K562 (cell line): ENCODE results near the gene TXNDC15. TPM values are rescaled to one million over a fixed set of nuclear protein-coding genes. Genes with fewer than 3 reads are reported as not detected.

ENCODE experiments used
- CREB3L1 ChIP-seq: fragments of 450-650 bp; IDR thresholded peaks from 2 replicates; pipeline ENCODE4 v1.6.1; 2014; ENCODE audit warnings: low read depth, mild to moderate bottlenecking, moderate library complexity, borderline replicate concordance
- MGA ChIP-seq: fragments of 450-650 bp; IDR thresholded peaks from 2 replicates; pipeline ENCODE4 v1.6.1; 2016; ENCODE audit warnings: mild to moderate bottlenecking, moderate library complexity
- polyA plus RNA-seq, 8 experiments: library from polyadenylated mRNA; depleted of rRNA in 4 of 8; stranded (reverse) in 5 of 8; unstranded in 3 of 8; fragments of >200 nt; fragmentation: Nextera tagmentation in 2 of 8; fragmentation: Illumina TruSeq in 1 of 8; extraction: Ambion mirVana in 2 of 8; extraction: Trizol in 1 of 8; gene quantifications; 2 replicates each; pipeline versions ENCODE4 v1.2.1 to v1.2.3, GENCODE V29; 2011 to 2014; ENCODE audit warnings: inconsistent platforms in 1 of 8, missing spikeins in 1 of 8
- total RNA-seq, 7 experiments: library from RNA; depleted of rRNA in 6 of 7; stranded (reverse); fragments of >200 nt in 6 of 7; fragmentation: Illumina TruSeq in 2 of 7; extraction: Trizol in 2 of 7; gene quantifications; 2 replicates each; pipeline versions ENCODE4 v1.2.1 to v1.2.3, GENCODE V29; 2011 to 2021; ENCODE audit warnings: low replicate concordance in 1 of 7

Gene TXNDC15
- total and polyA plus RNA-seq, 9 of the 15 experiments (the other 6 are each of a cell fraction or from before 2014, with no cell fraction given) = 3.0 to 15.4 (median 12.3) TPM

- peak; percentile 89 for TF ChIP-seq MGA
- TF ChIP-seq CREB3L1 = no peak
Observed at GRCh38 chr5:134845335-134845851, 28.8 kb upstream of the TXNDC15 start (continued).
